ENCODE results near the gene HBA2. TPM values are rescaled to one million over a fixed set of nuclear protein-coding genes. Genes with fewer than 3 reads are reported as not detected.
"Not testable (repeated sequence)": the region's sequence is repeated elsewhere in the genome, so short reads cannot be mapped to it uniquely, and the experiment has no call there.

The HBA2 gene
- not detected in 2 replicates for total RNA-seq
- not detected for polyA plus RNA-seq (2012)

GRCh38 chr16:172374-172941, at the start of gene HBA2:
HBA2 (plus strand) TSS chr16:172876; CDS start chr16:172913, 37 bp downstream.
- DNase-seq (ENCODE audit: low read depth) = not testable (repeated sequence)

GRCh38 chr16:123558-124350, 48.9 kb upstream of the HBA2 start:
- not testable (repeated sequence) for DNase-seq (ENCODE audit: low read depth)

- DNase-seq (ENCODE audit: low read depth) = no peak
These were observed 47.7 kb upstream of the HBA2 start for GRCh38 chr16:125011-125410.

GRCh38 chr16:129075-129474, 43.6 kb upstream of the HBA2 start:
- no peak for DNase-seq (ENCODE audit: low read depth)

- no peak for DNase-seq (ENCODE audit: low read depth)
These were observed 42.0 kb upstream of the HBA2 start for GRCh38 chr16:130533-131173.

GRCh38 chr16:132120-132519, 40.6 kb upstream of the HBA2 start:
- DNase-seq (ENCODE audit: low read depth) = no peak

- no peak for DNase-seq (ENCODE audit: low read depth)
These were observed 39.0 kb upstream of the HBA2 start for GRCh38 chr16:133716-134115.

GRCh38 chr16:138049-138417, 34.6 kb upstream of the HBA2 start:
- DNase-seq (ENCODE audit: low read depth) = no peak

- DNase-seq (ENCODE audit: low read depth) = no peak
These were observed 32.4 kb upstream of the HBA2 start for GRCh38 chr16:140175-140857.

GRCh38 chr16:142405-142967, 30.2 kb upstream of the HBA2 start:
- no peak for DNase-seq (ENCODE audit: low read depth)

- DNase-seq (ENCODE audit: low read depth) = no peak
These were observed 29.6 kb upstream of the HBA2 start for GRCh38 chr16:143047-143446.

- peak; percentile 91 for DNase-seq (ENCODE audit: low read depth)
These were observed 29.2 kb upstream of the HBA2 start for GRCh38 chr16:143456-143855.

GRCh38 chr16:144797-145252, 27.9 kb upstream of the HBA2 start:
- no peak for DNase-seq (ENCODE audit: low read depth)

GRCh38 chr16:146646-147045, 26.0 kb upstream of the HBA2 start:
- DNase-seq (ENCODE audit: low read depth) = no peak

GRCh38 chr16:149024-149660, 23.5 kb upstream of the HBA2 start:
- DNase-seq (ENCODE audit: low read depth) = peak; percentile 22

GRCh38 chr16:152141-153128, 20.2 kb upstream of the HBA2 start, which contains the start of gene HBZ:
HBZ (plus strand) TSS chr16:152644; CDS start chr16:152910, 266 bp downstream.
- DNase-seq (ENCODE audit: low read depth) = no peak

- DNase-seq (ENCODE audit: low read depth) = not testable (repeated sequence)
These were observed 19.6 kb upstream of the HBA2 start for GRCh38 chr16:153129-153521.

- not testable (repeated sequence) for DNase-seq (ENCODE audit: low read depth)
These were observed 19.0 kb upstream of the HBA2 start for GRCh38 chr16:153550-154216.

All from myocyte (in vitro differentiated cells).